Medulla oblongata (tissue), 1 donor: Measurements from ENCODE around the gene OR5K2.

ENCODE experiments used
- DNase-seq: peaks from one replicate; pipeline ENCODE4 v3.0.0-alpha.2; 2015; ENCODE audit errors: extremely low spot score

The OR5K2 gene

DNA sequence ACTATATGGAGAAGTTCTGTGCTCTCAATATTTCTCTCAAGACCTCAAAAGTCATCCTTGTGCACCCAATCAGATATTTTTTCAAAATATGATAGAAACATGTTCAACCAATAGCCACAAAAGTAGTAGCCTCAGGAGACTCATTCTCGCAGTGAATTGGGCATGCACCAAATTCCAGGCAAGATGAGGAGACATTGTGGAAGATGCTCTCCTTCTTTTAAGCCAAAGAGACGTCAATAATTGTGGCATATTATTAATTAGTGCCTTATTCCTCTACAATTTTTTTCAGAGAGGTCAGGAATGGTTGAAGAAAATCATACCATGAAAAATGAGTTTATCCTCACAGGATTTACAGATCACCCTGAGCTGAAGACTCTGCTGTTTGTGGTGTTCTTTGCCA, at the start of gene OR5K2:
Gene OR5K2 (plus strand): TSS at position 301 of the 400 bp plus-strand sequence. CDS start 0 bp downstream, at position 301.
- no peak for DNase-seq

DNA sequence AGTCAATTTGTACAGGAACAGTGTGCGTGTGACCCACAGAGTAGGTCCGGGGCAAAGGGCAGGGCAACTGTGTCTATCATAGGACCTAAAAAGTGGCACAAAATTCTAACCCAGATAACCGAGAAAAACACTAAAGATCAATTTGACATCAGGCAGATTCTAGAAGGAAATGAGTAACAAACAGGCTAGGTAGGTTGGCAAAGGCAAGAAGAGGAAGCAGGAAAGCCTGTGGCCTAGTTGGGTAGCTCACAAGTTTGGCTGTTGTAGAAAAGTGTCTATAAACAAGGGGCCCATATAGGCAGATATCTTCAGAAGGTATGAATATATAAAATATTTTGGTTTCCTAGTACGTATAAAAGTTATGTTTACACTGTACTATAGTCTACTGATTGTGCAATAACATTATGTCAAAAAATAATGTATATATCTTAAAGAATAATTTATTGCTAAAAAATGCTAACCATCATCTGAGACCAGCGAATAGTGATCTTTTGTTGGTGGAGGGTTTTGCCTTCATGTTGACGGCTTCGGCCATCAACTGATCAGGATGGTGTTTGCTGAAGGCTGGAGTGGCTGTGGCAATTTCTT, 47.8 kb upstream of the OR5K2 start:
- DNase-seq = no peak

DNA sequence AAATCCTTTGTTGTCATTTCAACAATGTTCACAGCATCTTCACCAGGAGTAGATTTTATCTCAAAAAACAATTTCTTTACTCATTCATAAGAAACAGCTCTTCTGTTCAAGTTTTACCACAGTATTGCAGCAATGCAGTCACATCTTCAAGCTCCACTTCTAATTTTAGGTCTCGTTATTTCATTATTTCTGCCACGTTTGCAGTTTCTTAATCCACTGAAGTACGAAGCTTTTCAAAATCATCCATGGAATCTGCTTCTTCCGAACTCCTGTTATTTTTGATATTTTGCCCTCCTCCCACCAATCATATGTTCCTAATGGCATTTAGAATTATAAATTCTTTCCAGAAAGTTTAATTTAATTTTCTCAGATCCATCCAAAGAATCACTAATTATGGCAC, 47.1 kb upstream of the OR5K2 start:
- DNase-seq = no peak

DNA sequence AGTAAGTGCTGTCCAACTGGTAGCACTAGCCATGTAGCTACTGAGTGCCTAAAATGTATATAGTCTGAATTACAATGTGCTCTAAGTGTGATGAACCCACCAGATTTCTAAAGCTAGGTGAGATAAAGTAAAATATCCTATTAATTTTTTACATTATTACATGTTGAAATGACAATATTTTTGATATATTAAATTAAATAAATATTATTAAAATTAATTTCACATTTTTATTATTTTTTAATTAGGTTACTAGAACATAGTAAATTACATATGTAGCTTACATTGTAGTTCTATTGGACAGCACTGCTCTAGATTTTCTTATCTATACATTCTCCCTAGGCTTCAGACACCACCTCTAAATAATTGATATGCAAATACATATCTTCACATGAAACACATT, 43.7 kb upstream of the OR5K2 start:
- DNase-seq = no peak

DNA sequence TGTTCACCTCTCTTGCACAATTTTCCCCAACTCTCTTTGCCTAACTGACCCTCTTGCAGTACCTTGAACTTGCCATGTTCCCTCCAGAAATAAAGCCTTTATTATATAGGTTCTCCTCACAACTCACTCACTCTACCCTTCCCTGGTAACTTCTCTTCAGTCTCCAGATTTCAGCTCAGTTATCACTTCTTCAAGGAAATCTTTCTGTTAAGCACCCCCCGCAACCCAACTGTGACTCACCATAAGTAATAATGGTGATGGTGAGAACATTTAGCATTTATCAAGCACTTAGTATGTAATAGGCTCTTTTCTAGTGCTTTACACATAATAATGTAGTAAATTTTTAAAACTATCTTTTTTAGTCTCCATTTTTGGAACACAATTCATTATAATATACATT, 42.6 kb upstream of the OR5K2 start:
- no peak for DNase-seq

DNA sequence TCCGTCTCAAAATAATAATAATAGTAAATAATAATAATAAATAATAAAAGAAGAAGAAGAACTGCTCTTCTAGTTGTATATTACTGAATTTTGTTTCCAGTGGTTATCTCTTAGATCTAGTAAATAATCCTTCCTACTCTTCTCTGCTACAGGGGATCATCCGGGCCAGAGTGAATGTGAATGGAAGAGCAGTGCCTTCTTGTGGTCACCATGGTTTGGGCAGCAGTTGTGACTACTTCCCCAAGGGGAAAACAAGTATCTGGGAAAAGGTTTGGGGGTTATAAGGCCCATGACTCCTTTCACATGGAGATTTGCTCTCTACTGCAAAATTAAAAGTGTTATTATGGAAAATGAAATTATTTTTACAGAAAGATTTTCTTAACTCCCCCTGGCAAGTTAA, 39.9 kb upstream of the OR5K2 start:
- no peak for DNase-seq

DNA sequence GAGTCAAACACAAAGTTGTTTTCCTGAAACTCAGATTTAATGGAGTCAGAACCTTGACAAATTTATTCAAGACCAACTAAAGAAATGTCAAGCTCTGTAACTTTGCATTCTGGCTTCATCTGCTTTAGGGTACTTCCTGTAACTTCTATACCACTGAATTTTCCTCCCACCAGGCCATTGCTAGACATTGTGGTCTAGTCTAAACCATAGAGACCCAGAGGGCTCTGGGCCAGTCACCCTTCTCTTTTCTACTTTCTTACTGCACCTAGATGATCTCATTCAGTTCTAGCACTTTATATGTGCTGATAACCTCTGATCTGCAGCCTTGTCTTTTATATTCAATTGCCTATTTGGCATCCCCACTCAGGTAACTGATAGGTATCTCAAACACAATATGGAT, 37.3 kb upstream of the OR5K2 start:
- DNase-seq = no peak

DNA sequence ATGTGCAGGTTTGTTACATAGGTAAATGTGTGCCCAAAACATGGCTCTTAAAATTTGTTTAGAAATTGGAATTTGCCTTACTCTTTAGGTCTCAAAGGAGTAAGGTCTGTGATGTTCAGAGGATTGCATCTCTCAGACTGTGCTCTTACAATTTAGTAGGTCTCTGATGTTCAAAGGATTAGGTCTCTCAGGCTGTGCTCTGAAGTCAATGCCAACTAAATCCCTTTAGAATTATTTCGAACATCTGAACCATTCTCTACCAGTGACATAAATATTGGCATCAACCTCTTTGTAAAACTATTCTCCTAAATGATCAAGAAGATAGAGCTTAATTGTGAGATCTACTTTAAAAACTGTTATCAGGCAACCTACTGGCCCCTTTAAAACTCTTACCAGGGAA, 34.6 kb upstream of the OR5K2 start, which contains the start of gene OR5K1:
Gene OR5K1 (plus strand): TSS at position 301 of the 400 bp plus-strand sequence. CDS start 6,376 bp downstream, outside the sequence.
- DNase-seq = no peak

DNA sequence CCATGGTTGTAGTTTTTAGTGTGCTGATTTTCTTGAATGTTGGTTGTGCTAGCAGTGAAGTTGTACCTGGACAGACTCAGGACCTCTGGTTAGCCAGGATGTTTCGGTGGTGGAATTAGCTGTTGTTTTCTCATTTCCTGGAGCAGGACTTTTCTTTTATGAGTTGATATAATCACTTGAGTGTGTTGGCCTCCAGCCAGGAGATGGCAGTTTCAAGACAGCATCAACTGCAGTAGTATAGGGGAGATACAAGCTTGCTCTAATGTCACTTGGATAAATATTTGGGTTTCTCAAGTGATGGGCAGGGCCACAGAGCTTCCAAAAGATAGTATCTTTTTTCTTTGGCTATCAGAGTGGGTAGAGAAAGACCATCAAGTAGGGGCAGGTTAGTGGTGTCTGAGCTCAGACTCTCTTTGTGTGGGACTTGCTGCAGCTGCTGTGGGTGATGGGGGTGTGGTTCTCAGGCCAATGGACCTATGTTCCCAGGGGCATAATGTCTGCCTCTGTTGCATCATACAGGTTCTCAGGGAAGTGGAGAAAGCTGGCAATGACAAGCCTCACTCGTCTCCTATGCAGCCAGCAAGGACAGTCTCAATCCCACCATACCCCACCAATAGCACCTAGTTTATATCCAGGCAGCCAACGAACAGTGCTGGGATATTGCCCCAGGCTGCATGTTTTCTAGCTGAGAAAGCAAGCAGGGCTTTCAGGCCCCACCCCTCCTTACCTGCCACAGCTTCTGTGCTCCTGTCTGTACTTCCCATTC, 14.6 kb upstream of the OR5K2 start:
- DNase-seq = no peak

DNA sequence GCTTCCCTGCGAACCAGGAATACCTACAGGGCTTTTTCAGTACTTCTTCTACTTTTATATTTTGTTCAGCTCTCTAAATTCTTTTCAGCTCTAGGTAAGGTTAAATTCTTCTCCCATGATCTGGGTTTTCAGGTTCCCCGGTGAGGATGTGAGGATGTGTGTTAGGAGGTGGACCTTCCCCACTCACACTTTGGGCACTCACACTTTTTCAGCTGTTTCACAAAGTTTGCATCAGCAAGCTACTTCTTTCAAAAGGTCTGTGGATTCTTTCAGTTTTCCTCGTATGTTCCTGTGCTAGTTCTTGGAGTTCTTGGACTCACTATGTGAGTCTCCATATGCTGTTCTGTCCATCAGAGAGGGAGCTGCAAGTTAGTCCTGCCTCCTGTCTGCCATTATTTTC, 13.9 kb upstream of the OR5K2 start:
- DNase-seq = no peak

DNA sequence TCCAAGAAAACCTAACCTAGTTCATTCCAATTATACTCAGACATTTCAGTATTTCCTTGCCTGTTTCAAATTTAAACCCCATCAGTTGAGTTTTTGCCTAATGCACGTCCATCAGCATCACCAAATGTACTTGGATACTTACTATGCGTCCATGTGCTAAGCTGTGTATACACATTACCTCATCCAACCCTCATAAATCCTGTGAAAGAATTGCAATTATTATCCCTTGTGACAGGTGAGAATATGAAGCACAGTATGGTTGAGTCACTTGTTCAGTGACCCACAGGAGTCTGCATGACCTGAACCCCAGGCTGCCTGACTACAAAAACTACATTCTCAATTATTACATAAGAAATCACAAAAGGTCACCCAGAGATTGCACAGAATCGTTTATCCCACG, 2.5 kb downstream of the OR5K2 start:
- DNase-seq = no peak

DNA sequence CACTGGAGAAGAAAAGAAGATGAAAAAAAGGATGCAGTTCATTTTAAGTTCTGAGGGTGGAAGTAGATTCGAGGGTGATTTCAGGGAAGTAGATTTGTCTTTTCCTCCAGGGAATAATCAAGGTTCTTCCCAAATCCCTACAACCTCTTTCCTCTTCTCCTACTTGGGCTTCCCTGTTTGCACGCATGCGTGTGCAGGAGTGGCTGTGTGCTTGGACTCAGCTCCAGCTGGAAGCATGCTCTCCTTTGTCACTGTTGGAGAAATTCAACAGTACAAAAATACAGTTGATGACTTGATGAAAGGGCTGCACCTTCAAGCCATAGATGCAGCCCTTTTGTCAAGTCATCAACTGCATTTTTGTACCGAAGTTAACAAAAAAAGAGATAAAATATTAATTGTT, 3.8 kb downstream of the OR5K2 start:
- peak; percentile 35 for DNase-seq

DNA sequence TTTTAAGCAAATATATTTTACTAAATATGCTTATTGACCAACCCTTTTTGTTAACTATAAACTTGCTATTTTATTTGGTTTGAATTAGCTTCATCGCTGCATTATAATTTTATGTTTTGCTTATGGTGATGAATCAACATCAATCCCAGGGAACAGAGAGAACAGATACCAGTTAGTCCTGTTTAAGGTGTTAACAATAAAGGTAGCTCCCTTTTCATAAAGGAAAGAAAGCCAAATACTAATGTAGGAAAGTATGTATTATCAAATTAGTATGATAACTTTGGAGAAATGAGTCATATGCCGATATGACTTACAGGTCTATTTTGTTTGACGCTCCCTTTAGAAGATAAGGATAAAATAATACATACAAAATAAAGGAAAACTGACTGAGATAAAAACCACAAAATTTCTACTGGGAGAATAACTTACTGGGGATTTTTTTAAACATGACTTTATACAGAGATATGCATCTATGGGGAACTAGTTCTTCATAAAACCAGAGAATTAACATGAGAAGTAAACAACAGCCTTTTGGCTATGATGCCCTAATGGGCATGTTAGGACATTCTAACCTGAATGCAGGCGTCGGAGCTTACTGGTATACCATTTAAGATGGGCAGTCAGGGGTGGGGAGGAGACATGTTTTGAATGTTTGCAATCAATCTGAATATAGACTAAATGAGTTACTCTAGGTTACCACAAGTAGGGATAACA, 4.5 kb downstream of the OR5K2 start:
- no peak for DNase-seq

DNA sequence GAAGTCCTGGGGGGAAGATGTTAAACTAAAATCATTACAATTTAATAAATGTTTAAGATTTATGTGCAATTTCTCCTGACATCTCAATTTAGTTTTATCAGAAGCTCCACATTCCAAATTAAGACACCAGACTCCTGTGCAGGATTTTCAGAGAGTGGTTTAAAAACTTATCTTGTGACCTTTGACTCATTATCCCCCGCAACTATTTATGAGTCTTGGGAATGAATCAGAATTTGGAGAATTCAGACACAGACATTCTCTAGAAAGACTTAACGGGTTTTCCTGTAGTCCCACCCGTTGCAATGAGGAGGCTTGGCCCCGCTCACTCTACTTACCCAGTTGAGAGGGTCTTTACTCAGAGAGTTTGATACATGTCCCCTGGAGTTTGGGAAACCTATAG, 7.1 kb downstream of the OR5K2 start:
- no peak for DNase-seq

DNA sequence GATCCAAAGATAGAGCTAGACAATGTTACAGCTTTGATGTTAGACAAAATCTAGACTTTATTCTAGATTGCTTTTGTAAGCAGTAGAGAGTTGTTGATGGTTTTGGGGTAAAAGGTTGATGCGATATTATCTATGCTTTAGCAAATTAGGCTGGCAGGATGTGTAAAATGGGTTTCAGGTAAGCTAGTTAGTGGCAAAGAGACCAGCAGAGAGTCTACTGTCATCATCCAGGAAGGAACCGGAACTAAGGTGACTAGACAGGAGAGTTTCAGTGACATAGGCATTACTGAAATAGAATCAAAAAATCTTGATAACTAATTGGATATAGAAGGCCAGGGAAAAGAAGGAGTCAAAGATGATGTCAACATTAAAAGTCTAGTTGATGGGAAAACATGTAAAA, 11.1 kb downstream of the OR5K2 start:
- DNase-seq = no peak

DNA sequence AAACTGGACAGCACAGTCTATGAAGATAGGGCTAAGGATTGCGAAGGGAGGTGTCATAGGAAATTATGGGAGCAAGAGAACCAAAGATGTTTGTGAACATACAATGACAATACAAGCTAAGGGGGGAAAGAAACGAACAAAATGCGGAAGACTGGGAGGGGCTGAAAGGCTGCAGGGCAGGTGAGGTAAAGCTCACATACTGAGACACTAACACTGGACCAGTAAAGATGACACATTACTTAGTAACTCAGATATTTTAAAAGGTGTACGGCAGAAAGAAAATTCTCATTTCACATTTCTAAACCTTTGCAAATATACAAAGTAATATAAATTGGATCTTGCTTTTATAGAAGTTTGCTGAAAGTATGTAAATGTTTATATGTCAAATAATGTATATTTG, 15.1 kb downstream of the OR5K2 start:
- no peak for DNase-seq

DNA sequence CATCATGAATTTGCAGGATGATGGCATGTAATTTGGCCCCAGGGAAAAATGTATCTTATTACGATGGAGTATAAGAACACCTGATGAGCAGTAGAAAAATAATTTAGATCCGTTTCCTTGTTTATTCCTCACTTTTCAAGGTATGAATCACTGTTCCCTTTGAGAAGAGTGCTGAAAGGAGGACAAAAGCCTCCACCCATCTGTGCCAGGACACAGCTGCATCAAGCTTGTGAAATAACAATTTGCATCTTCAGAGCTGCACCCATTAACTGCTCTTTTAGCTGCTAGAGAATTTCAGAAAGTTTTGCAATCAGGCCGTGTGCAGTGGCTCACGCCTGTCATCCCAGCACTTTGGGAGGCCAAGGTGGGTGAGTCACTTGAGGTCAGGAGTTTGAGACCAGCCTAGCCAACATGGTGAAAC, 15.6 kb downstream of the OR5K2 start:
- DNase-seq = no peak

DNA sequence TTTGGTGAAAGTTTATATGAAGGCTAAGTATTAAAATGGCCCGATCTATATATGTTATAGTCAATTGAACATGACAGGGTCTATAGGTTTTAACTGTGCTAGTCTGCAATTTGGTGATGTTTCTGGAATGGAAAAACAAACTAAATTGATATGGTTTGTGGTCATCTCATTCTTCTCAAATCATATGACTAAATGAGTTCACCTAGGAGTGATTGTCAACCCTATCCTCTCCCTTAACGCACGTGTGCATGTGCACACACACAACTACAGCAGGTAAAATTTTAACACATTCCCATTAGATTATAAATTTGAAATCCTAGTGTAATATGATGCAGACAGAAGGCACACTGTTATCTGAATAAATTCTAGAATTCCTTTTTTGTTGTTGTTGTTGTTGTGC, 16.3 kb downstream of the OR5K2 start:
- no peak for DNase-seq

DNA sequence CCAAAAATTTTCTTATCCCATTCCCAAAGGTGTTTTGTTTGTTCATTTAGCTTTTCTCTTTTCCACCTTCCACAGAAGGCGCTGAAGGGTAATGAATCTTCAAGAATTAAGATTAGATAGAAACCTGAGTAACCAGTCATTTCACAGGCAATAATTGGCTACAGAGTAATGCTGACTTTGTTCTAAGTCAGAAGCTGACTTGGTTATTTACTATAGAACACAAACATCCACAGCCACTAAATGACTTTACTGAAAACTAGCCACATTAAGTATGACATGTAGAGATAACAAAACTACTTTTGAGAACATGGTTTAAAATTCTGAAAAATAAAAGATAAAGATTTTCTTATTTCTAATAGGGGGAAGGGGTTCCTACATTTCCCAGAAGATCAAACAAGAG, 17.5 kb downstream of the OR5K2 start:
- DNase-seq = no peak

DNA sequence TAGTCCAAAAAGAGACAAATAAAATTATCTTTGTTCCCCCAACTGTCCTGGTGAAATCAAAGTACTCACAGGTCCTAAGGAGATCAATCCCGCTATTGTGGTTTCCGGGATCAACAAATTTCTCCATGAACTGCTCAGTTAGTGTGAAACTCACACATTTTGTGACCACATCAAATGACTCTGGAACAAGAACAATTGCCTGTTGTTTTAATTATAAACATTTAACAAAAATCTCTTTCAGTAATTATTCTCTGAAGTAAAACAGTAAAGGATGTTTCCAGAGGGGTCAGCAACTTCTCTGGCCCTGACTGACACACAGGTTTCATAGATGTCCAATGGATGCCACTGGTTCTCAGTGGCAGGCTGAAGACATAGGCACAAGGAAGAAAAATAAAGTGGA, 21.3 kb downstream of the OR5K2 start:
- DNase-seq = peak; percentile 91

DNA sequence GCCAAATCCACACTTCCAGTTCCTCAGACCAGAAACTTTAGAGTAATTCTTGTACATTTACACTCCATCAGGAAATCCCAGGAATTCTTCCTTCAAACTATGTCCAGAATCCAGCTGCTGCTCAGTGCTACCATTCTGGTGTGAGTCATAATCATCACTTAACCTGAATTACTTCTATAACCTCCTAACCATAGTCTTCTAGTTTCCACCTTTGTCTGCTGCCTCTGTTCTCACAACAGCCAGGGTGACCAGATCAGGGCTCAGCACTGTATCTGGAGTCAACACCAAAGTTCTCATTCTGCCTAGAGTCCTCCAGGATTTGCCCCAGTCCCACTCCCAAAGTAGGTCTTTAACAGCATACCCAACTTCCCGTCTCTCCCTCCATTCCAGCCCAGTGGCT, 21.9 kb downstream of the OR5K2 start:
- no peak for DNase-seq

DNA sequence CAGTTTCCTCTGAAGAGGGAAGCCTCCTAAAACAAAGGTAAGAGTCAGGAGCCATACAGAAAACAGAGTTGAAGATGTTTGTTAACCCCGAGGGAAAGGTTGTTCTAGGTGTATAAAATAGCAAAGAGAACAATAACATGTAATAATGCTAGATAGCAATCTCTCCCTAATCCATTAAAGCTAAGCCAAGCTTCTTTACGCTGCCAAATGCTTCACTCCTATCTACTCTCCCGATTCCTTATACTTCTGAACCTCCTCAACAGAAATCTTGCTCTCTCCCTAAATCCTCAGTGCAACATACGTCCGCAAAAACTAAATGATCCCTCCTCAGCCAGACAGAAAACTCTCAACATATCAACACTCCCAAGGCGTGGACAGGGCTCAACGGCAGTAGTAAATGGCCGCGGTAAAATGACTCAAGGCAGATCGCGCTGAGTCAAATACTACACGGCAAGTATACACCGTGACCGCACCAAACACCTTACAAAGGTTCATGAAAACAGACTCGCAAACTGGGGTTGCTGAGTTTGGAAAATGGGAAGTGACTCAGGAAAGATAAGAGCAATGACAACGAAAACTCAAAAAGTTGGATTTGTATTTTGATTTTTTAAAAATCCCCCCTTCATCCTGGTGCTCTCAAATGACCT, 24.5 kb downstream of the OR5K2 start:
- peak; percentile 67 for DNase-seq
